HG03095 (cell line): ENCODE measurements around the gene ZNF181.

ENCODE experiments used
- ATAC-seq: cut with Tn5 transposase; IDR thresholded peaks from one replicate; pipeline ENCODE4 v1.9.1; 2021; ENCODE audit warnings: moderate library complexity; ENCODE audit not compliant: unreplicated experiment

The ZNF181 gene

GRCh38 chr19:34744896-34745690 lies 11.1 kb downstream of the ZNF181 start:
- ATAC-seq = no peak

- ATAC-seq = no peak
These were observed 23.4 kb downstream of the ZNF181 start for GRCh38 chr19:34757441-34757840.

DNA sequence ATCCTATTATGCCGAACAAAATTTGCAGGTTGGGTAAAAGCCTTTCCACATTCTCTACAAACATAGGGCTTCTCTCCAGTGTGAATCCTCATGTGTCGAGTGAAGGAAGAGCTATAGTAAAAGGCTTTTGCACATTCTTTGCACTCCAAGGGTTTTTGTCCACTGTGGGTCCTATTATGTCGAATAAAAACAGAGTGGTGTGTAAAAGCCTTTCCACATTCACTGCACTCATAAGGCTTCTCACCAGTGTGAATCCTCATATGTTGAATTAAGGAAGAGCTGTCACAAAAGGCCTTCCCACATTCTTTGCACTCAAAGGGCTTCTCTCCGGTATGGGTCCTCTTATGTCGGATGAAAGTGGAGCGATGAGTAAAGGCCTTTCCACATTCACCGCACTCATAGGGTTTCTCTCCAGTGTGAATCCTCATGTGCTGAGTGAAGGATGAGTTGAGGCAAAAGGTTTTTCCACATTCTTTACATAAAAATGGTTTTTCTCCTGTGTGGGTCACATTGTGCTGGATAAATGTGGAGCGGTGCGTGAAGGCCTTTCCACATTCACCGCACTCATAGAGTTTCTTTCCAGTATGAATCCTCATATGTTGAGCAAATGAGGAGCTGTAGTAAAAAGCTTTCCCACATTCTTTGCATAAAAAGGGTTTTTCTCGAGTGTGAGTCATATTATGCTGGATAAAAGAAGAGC lies 25.3 kb downstream of the ZNF181 start:
- ATAC-seq = no peak

DNA sequence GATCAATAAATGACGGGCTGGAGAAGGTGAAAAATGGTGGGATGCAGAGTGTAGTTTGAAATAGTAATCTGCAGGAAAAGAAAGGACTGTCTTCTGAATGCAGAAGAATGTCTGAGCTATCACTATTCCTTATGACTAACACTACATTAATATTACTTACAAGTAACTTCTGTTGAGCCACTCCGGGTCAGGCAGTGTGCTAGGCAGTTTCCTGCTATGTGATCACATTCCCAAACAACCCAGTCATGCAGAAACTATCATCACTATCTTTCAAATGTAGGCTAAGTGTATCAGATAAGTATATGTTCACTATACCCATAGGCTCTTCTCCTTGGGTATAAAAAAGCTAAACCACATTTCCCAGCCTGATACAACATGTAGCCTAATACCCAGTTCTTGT lies 32.3 kb downstream of the ZNF181 start:
- ATAC-seq = no peak

- ATAC-seq = no peak
These were observed 33.9 kb downstream of the ZNF181 start for GRCh38 chr19:34767951-34768350.

GRCh38 chr19:34772697-34773554 lies 38.9 kb downstream of the ZNF181 start, which contains the start of gene ZNF599:
TSS of gene ZNF599 (minus strand) at chr19:34773215. CDS start at chr19:34772841, 374 bp downstream.
- peak; percentile 98 for ATAC-seq

DNA sequence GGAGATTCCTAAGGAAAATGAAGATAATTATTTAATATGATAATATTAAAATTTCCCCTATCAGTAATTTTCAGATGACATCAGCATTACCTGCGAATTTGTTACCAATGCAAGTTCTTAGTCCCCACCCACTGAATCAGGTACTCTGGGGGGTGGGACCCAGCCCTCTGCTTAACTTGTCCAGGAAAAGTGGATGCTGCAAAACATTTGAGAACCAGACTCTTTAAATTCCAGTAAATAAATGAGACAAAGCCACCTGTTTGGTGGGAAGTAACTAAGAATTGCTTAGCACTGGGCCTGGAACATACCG lies 39.5 kb downstream of the ZNF181 start:
- no peak for ATAC-seq

DNA sequence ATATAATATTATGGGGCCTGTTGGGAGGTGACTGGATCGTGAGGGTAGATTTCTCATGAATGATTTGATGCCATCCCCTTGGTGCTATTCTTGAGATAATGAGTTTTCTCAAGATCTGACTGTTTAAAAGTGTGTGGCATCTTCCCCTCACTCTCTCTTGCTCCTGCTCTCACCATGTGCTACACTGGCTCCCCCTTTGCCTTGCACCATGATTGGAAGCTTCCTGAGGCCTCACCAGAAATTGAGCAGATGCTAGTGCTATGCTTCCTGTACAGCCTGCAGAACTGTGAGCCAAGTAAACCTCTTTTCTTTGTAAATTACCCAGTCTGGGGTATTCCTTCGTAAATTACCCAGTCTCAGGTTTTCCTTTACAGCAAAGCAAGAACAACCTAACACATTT lies 40.8 kb downstream of the ZNF181 start:
- no peak for ATAC-seq

GRCh38 chr19:34778342-34778741 lies 44.3 kb downstream of the ZNF181 start:
- no peak for ATAC-seq

DNA sequence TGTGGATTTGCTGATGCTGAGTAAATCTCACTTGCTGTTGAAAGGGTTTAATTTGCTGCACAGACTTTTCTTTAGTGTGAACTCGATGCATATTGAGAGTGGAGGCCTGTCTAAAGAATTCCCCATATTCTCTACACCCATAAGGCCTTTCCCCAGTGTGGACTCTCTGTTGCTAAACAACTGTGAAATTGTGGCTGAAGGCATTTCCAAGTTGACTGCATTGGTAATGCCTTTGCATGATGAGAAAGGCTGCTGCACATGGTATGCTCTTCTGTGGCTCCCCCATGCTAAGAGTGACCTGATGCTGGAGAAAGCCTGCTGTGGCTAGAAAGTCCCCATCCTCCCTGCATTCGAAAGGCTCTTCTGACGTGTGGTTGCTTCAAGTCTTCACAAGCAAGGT lies 45.6 kb downstream of the ZNF181 start:
- ATAC-seq = no peak

DNA sequence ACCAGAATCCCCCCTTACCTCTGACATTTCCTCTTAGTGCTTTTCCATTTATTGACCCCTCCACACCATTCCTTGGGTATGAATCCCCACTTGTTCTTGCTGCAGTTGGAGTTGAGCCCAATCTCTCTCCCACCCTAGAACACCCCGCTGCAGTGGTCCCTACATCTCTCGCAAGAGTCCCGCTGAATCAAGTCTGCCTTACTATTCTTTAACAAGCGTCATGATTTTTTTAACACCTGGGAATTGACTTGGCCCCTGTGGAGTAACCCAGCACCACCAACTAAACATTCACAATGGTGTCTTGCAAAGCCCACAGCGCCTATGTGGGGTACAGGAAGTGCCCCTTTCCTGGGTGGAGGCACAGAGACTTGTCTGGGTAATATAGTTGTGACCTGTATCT lies 52.2 kb downstream of the ZNF181 start:
- no peak for ATAC-seq

- ATAC-seq = no peak
These were observed 53.2 kb downstream of the ZNF181 start for GRCh38 chr19:34787059-34787824.

DNA sequence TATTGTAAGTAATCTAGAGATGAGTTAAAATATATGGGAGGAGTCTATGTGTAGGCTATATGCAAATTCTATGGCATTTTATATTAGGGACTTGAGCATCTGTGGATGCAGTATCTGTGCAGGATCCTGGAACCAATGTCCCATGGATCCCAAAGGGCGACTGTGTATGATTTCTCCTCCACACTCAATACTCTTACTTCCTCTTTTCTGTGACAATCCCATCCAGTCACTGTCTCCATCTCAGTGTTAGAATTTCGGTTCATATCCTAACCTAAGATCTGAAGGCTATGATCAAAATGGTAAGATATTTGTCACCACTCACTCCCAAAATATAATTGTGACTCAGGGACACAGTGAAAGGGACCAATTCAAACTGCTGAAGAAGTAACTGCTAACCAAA lies 54.0 kb downstream of the ZNF181 start:
- no peak for ATAC-seq

GRCh38 chr19:34793565-34793964 lies 59.5 kb downstream of the ZNF181 start:
- no peak for ATAC-seq

- no peak for ATAC-seq
These were observed 60.3 kb downstream of the ZNF181 start for GRCh38 chr19:34794066-34794960.
